GM12878 (cell line): ENCODE data around the gene RAD17. TPM values are rescaled to one million over a fixed set of nuclear protein-coding genes. Genes with fewer than 3 reads are reported as not detected.

Experiments
- BCLAF1 ChIP-seq: fragments of 450-650 bp; IDR thresholded peaks from 2 replicates; pipeline ENCODE4 v1.6.1; 2017; ENCODE audit warnings: antibody characterized with exemption, mild to moderate bottlenecking, moderate library complexity
- CUX1 ChIP-seq: IDR thresholded peaks from 2 replicates; pipeline ENCODE4 v1.6.1; 2012; ENCODE audit warnings: improper control_type of control experiment, low read depth, low read length; ENCODE audit not compliant: insufficient replicate concordance
- DPF2 ChIP-seq: fragments of 450-650 bp; IDR thresholded peaks from 2 replicates; pipeline ENCODE4 v1.6.1; 2017; ENCODE audit warnings: mild to moderate bottlenecking
- HCFC1 ChIP-seq: fragments of 150-350 bp; IDR thresholded peaks from 2 replicates; pipeline ENCODE4 v1.6.1; 2014; ENCODE audit warnings: low read length
- HDGF ChIP-seq: fragments of 450-650 bp; IDR thresholded peaks from 2 replicates; pipeline ENCODE4 v1.6.1; 2016; ENCODE audit warnings: antibody characterized with exemption
- NFXL1 ChIP-seq: fragments of 450-650 bp; IDR thresholded peaks from 2 replicates; pipeline ENCODE4 v1.6.1; 2017; ENCODE audit warnings: antibody characterized with exemption, mild to moderate bottlenecking, borderline replicate concordance
- PAX8 ChIP-seq: fragments of 450-650 bp; IDR thresholded peaks from 2 replicates; pipeline ENCODE4 v1.6.1; 2017; ENCODE audit warnings: mild to moderate bottlenecking, moderate library complexity
- PKNOX1 ChIP-seq: fragments of 450-650 bp; IDR thresholded peaks from 2 replicates; pipeline ENCODE4 v1.6.1; 2016; ENCODE audit warnings: mild to moderate bottlenecking
- RB1 ChIP-seq: fragments of 450-650 bp; formaldehyde crosslinking; IDR thresholded peaks from 2 replicates; pipeline ENCODE4 v1.6.1; 2017; ENCODE audit warnings: mild to moderate bottlenecking, borderline replicate concordance
- ZBTB4 ChIP-seq: fragments of 450-650 bp; formaldehyde crosslinking; IDR thresholded peaks from 2 replicates; pipeline ENCODE4 v1.4.0; 2022; ENCODE audit warnings: mild to moderate bottlenecking, moderate library complexity
- ZNF274 ChIP-seq: IDR thresholded peaks from one replicate; pipeline ENCODE4 v1.8.0; 2011; ENCODE audit not compliant: insufficient read length, insufficient read depth
- ZNF592 ChIP-seq: fragments of 450-650 bp; IDR thresholded peaks from 2 replicates; pipeline ENCODE4 v1.6.1; 2017; ENCODE audit warnings: mild to moderate bottlenecking, moderate library complexity
- polyA plus RNA-seq, 11 experiments: library from polyadenylated mRNA; depleted of rRNA in 4 of 11; unstranded in 6 of 11; stranded (reverse) in 5 of 11; fragments of >200 nt; fragmentation: Nextera tagmentation in 4 of 11; fragmentation: Illumina TruSeq in 1 of 11; extraction: Ambion mirVana in 4 of 11; extraction: Trizol in 1 of 11; gene quantifications; 1 replicate in 1 of 11; 2 replicates in 10 of 11; pipeline versions ENCODE4 v1.2.1 to v1.2.3, GENCODE V29; 2011 to 2016; ENCODE audit warnings: inconsistent platforms in 2 of 11, missing spikeins in 2 of 11, low read depth in 1 of 11
- total RNA-seq, 4 experiments: library from RNA; depleted of rRNA in 3 of 4; stranded (reverse); fragments of >200 nt in 3 of 4; fragmentation: Illumina TruSeq in 1 of 4; extraction: Trizol in 1 of 4; gene quantifications; 2 replicates each; pipeline versions ENCODE4 v1.2.1 to v1.2.3, GENCODE V29; 2013 to 2021

RAD17 gene
- total and polyA plus RNA-seq, 10 of the 15 experiments (the other 5 are each of a cell fraction or from before 2014, with no cell fraction given), result 23.9 to 55.4 (median 44.5) TPM

- TF ChIP-seq ZNF592 (peak; percentile 96), PKNOX1 (peak; percentile 38; the same call in 1 of the 2 replicates), CUX1 (no peak), RB1 (peak; percentile 89; the same call in 1 of the 2 replicates), NFXL1 (no peak), ZNF274 (no peak), HCFC1 (peak; percentile 75), DPF2 (peak; percentile 22; the same call in 1 of the 2 replicates), ZBTB4 (CRISPR knock-in tag) (no peak), HDGF (no peak), BCLAF1 (no peak), PAX8 (no peak)
Observed at GRCh38 chr5:69369340-69370121, at the start of gene RAD17, which contains the start of the genes AK6 and TAF9 (continued).
